ENCODE data around the gene COX4I2.
A peak's percentile ranks its signal among the peaks of the same experiment; 100 is the strongest.
"Not testable (repeated sequence)": the region's sequence is repeated elsewhere in the genome, so short reads cannot be mapped to it uniquely, and the experiment has no call there.

Gene COX4I2

GRCh38 chr20:31648104-31648503 lies 10.4 kb downstream of the COX4I2 start:
- not testable (repeated sequence) for DNase-seq (ENCODE audit: insufficient read length, low spot score); FAIRE-seq

GRCh38 chr20:31652917-31653396 lies 15.2 kb downstream of the COX4I2 start:
- DNase-seq (ENCODE audit: insufficient read length, low spot score) (no peak), FAIRE-seq (no peak)

GRCh38 chr20:31653561-31653960 lies 15.8 kb downstream of the COX4I2 start:
- FAIRE-seq = no peak
- no peak for DNase-seq (ENCODE audit: insufficient read length, low spot score)

- FAIRE-seq (no peak), DNase-seq (ENCODE audit: insufficient read length, low spot score) (no peak)
These were observed 16.8 kb downstream of the COX4I2 start for GRCh38 chr20:31654534-31654933.

GRCh38 chr20:31661625-31662371 lies 24.1 kb downstream of the COX4I2 start:
- DNase-seq (ENCODE audit: insufficient read length, low spot score) (peak; percentile 91), FAIRE-seq (no peak)

GRCh38 chr20:31662372-31662854 lies 24.7 kb downstream of the COX4I2 start:
- FAIRE-seq (no peak), DNase-seq (ENCODE audit: insufficient read length, low spot score) (no peak)

- FAIRE-seq (no peak), DNase-seq (ENCODE audit: insufficient read length, low spot score) (no peak)
These were observed 25.8 kb downstream of the COX4I2 start for GRCh38 chr20:31663524-31663837.

GRCh38 chr20:31663838-31664695 lies 26.4 kb downstream of the COX4I2 start:
- DNase-seq (ENCODE audit: insufficient read length, low spot score) = no peak
- FAIRE-seq = no peak

GRCh38 chr20:31664696-31665354 lies 27.1 kb downstream of the COX4I2 start:
- DNase-seq (ENCODE audit: insufficient read length, low spot score) (no peak), FAIRE-seq (no peak)

GRCh38 chr20:31665753-31666152 lies 28.0 kb downstream of the COX4I2 start:
- FAIRE-seq (no peak), DNase-seq (ENCODE audit: insufficient read length, low spot score) (no peak)

GRCh38 chr20:31666258-31667042 lies 28.7 kb downstream of the COX4I2 start:
- no peak for FAIRE-seq

GRCh38 chr20:31667315-31668285 lies 29.9 kb downstream of the COX4I2 start:
- DNase-seq (ENCODE audit: insufficient read length, low spot score) (no peak), FAIRE-seq (no peak)

More at GRCh38 chr20:31666258-31667042, 28.7 kb downstream of the COX4I2 start:
- DNase-seq (ENCODE audit: insufficient read length, low spot score) = no peak

- DNase-seq (ENCODE audit: insufficient read length, low spot score); FAIRE-seq: not testable (repeated sequence)
These were observed 31.2 kb downstream of the COX4I2 start for GRCh38 chr20:31668944-31669343.

GRCh38 chr20:31669876-31670275 lies 32.2 kb downstream of the COX4I2 start:
- DNase-seq (ENCODE audit: insufficient read length, low spot score) (no peak), FAIRE-seq (no peak)

GRCh38 chr20:31670371-31671228 lies 32.9 kb downstream of the COX4I2 start:
- no peak for FAIRE-seq
- no peak for DNase-seq (ENCODE audit: insufficient read length, low spot score)

- FAIRE-seq (no peak), DNase-seq (ENCODE audit: insufficient read length, low spot score) (no peak)
These were observed 33.6 kb downstream of the COX4I2 start for GRCh38 chr20:31671324-31671723.

- FAIRE-seq = no peak
These were observed 35.7 kb downstream of the COX4I2 start for GRCh38 chr20:31673435-31673834.

GRCh38 chr20:31673943-31674463 lies 36.3 kb downstream of the COX4I2 start:
- DNase-seq (ENCODE audit: insufficient read length, low spot score) = no peak
- no peak for FAIRE-seq

More at GRCh38 chr20:31673435-31673834, 35.7 kb downstream of the COX4I2 start:
- DNase-seq (ENCODE audit: insufficient read length, low spot score) = no peak

Data from HTR-8/SVneo (cell line).